Measurements from ENCODE around the gene BCAP31. TPM values are rescaled to one million over a fixed set of nuclear protein-coding genes. Genes with fewer than 3 reads are reported as not detected.

BCAP31 gene
- total RNA-seq, 1 experiment from 2014 or later, result 150 TPM

DNA sequence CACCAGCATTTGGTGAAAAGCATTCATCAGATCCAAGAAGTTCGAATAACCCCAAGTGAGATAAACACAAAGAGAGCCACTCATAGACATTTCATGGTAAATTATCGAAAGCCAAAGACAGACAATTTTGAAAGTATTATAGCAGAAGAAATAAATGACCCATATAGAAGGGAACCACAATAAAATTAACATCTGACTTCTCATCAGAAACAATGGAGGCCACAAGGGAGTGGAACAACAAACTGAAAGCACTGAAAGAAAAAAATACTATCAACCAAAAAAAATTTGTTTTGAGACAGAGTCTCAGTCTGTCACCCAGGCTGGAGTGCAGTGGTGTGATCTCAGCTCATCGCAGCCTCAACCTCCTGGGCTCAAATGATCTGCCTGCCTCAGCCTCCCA is 64.9 kb downstream of the BCAP31 start:
- DNase-seq (ENCODE audit: low spot score), result no peak
- TF ChIP-seq ZNF263 (CRISPR knock-in tag; IDR thresholded peaks at IDR 0.05; ENCODE audit: low read depth), result no peak
- TF ChIP-seq, protein P1, sequence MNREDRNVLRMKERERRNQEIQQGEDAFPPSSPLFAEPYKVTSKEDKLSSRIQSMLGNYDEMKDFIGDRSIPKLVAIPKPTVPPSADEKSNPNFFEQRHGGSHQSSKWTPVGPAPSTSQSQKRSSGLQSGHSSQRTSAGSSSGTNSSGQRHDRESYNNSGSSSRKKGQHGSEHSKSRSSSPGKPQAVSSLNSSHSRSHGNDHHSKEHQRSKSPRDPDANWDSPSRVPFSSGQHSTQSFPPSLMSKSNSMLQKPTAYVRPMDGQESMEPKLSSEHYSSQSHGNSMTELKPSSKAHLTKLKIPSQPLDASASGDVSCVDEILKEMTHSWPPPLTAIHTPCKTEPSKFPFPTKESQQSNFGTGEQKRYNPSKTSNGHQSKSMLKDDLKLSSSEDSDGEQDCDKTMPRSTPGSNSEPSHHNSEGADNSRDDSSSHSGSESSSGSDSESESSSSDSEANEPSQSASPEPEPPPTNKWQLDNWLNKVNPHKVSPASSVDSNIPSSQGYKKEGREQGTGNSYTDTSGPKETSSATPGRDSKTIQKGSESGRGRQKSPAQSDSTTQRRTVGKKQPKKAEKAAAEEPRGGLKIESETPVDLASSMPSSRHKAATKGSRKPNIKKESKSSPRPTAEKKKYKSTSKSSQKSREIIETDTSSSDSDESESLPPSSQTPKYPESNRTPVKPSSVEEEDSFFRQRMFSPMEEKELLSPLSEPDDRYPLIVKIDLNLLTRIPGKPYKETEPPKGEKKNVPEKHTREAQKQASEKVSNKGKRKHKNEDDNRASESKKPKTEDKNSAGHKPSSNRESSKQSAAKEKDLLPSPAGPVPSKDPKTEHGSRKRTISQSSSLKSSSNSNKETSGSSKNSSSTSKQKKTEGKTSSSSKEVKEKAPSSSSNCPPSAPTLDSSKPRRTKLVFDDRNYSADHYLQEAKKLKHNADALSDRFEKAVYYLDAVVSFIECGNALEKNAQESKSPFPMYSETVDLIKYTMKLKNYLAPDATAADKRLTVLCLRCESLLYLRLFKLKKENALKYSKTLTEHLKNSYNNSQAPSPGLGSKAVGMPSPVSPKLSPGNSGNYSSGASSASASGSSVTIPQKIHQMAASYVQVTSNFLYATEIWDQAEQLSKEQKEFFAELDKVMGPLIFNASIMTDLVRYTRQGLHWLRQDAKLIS (CRISPR knock-in tag; IDR thresholded peaks at IDR 0.05; ENCODE audit: borderline replicate concordance), result no peak
- TF ChIP-seq, protein P2, sequence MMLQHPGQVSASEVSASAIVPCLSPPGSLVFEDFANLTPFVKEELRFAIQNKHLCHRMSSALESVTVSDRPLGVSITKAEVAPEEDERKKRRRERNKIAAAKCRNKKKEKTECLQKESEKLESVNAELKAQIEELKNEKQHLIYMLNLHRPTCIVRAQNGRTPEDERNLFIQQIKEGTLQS (CRISPR knock-in tag; conservative IDR thresholded peaks at IDR 0.05), result no peak
- no peak for TF ChIP-seq ARID4B (CRISPR knock-in tag; IDR thresholded peaks at IDR 0.05; ENCODE audit: borderline replicate concordance)
- TF ChIP-seq, protein P3, sequence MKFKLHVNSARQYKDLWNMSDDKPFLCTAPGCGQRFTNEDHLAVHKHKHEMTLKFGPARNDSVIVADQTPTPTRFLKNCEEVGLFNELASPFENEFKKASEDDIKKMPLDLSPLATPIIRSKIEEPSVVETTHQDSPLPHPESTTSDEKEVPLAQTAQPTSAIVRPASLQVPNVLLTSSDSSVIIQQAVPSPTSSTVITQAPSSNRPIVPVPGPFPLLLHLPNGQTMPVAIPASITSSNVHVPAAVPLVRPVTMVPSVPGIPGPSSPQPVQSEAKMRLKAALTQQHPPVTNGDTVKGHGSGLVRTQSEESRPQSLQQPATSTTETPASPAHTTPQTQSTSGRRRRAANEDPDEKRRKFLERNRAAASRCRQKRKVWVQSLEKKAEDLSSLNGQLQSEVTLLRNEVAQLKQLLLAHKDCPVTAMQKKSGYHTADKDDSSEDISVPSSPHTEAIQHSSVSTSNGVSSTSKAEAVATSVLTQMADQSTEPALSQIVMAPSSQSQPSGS (CRISPR knock-in tag; IDR thresholded peaks at IDR 0.05; ENCODE audit: borderline replicate concordance, low read depth), result no peak
- no peak for TF ChIP-seq ZNF317 (CRISPR knock-in tag; IDR thresholded peaks at IDR 0.05; ENCODE audit: borderline replicate concordance, low read depth)
- TF ChIP-seq, protein P4, sequence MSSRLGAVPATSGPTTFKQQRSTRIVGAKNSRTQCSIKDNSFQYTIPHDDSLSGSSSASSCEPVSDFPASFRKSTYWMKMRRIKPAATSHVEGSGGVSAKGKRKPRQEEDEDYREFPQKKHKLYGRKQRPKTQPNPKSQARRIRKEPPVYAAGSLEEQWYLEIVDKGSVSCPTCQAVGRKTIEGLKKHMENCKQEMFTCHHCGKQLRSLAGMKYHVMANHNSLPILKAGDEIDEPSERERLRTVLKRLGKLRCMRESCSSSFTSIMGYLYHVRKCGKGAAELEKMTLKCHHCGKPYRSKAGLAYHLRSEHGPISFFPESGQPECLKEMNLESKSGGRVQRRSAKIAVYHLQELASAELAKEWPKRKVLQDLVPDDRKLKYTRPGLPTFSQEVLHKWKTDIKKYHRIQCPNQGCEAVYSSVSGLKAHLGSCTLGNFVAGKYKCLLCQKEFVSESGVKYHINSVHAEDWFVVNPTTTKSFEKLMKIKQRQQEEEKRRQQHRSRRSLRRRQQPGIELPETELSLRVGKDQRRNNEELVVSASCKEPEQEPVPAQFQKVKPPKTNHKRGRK (CRISPR knock-in tag; IDR thresholded peaks at IDR 0.05; ENCODE audit: borderline replicate concordance), result no peak
- no peak for TF ChIP-seq EMX1 (CRISPR knock-in tag; IDR thresholded peaks at IDR 0.05)
- no peak for TF ChIP-seq ELF4 (CRISPR knock-in tag; IDR thresholded peaks at IDR 0.05; ENCODE audit: low read depth)
- no peak for TF ChIP-seq ATF6 (CRISPR knock-in tag; IDR thresholded peaks at IDR 0.05)
- TF ChIP-seq ESRRA (CRISPR knock-in tag; IDR thresholded peaks at IDR 0.05; ENCODE audit: borderline replicate concordance), result no peak
- no peak for TF ChIP-seq NFYB (CRISPR knock-in tag; conservative IDR thresholded peaks at IDR 0.05; ENCODE audit: low read depth)
- TF ChIP-seq SOX15 (CRISPR knock-in tag; IDR thresholded peaks at IDR 0.05), result no peak
- TF ChIP-seq SP1 (CRISPR knock-in tag; conservative IDR thresholded peaks at IDR 0.05), result no peak
- TF ChIP-seq TEAD4 (CRISPR knock-in tag; IDR thresholded peaks at IDR 0.05), result no peak
- no peak for TF ChIP-seq JUN (CRISPR knock-in tag; IDR thresholded peaks at IDR 0.05)
- no peak for TF ChIP-seq MYBL2 (CRISPR knock-in tag; IDR thresholded peaks at IDR 0.05)
- TF ChIP-seq ATF1 (CRISPR knock-in tag; IDR thresholded peaks at IDR 0.05), result no peak
- TF ChIP-seq, protein P5, sequence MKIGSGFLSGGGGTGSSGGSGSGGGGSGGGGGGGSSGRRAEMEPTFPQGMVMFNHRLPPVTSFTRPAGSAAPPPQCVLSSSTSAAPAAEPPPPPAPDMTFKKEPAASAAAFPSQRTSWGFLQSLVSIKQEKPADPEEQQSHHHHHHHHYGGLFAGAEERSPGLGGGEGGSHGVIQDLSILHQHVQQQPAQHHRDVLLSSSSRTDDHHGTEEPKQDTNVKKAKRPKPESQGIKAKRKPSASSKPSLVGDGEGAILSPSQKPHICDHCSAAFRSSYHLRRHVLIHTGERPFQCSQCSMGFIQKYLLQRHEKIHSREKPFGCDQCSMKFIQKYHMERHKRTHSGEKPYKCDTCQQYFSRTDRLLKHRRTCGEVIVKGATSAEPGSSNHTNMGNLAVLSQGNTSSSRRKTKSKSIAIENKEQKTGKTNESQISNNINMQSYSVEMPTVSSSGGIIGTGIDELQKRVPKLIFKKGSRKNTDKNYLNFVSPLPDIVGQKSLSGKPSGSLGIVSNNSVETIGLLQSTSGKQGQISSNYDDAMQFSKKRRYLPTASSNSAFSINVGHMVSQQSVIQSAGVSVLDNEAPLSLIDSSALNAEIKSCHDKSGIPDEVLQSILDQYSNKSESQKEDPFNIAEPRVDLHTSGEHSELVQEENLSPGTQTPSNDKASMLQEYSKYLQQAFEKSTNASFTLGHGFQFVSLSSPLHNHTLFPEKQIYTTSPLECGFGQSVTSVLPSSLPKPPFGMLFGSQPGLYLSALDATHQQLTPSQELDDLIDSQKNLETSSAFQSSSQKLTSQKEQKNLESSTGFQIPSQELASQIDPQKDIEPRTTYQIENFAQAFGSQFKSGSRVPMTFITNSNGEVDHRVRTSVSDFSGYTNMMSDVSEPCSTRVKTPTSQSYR (CRISPR knock-in tag; IDR thresholded peaks at IDR 0.05), result no peak
- TF ChIP-seq, protein P6, sequence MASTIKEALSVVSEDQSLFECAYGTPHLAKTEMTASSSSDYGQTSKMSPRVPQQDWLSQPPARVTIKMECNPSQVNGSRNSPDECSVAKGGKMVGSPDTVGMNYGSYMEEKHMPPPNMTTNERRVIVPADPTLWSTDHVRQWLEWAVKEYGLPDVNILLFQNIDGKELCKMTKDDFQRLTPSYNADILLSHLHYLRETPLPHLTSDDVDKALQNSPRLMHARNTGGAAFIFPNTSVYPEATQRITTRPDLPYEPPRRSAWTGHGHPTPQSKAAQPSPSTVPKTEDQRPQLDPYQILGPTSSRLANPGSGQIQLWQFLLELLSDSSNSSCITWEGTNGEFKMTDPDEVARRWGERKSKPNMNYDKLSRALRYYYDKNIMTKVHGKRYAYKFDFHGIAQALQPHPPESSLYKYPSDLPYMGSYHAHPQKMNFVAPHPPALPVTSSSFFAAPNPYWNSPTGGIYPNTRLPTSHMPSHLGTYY (CRISPR knock-in tag; IDR thresholded peaks at IDR 0.05), result no peak
- POLR2A ChIA-PET, result interaction anchor here (0.6 kb wide), 1 partner anchor 12 kb away, joined by 3 read pairs; the partner anchor contains the start of gene DUSP9
- Mint-ChIP-seq H3K36me3 (no peaks in the 10 kb centered on the region), H3K4me3 (no peak overlapping the region), H3K27me3 (ENCODE audit: low read depth) (peaks cover 24% of the 10 kb centered on the region), H3K27ac (no peak overlapping the region), H3K4me1 (no peaks in the 10 kb centered on the region; the same call in 1 of the 2 replicates), H3K9me3 (peaks cover 4% of the 10 kb centered on the region; the same call in 1 of the 2 replicates)
- CTCF ChIA-PET, result interaction anchor here (0.9 to 1.0 kb wide), 2 partner anchors 10 to 49 kb away, joined by 3 to 5 read pairs; no protein-coding TSS in a partner anchor
- ATAC-seq, result no peak

Measured in WTC11 (cell line).